AG08395 (cell line): ENCODE data around the gene HEBP2.
A peak's percentile ranks its signal among the peaks of the same experiment; 100 is the strongest.
"Not testable (repeated sequence)": the region's sequence is repeated elsewhere in the genome, so short reads cannot be mapped to it uniquely, and the experiment has no call there.

Source experiments
- DNase-seq: peaks from one replicate; pipeline ENCODE4 v3.0.0; 2012; ENCODE audit warnings: mixed read lengths, low spot score

HEBP2 gene

DNA sequence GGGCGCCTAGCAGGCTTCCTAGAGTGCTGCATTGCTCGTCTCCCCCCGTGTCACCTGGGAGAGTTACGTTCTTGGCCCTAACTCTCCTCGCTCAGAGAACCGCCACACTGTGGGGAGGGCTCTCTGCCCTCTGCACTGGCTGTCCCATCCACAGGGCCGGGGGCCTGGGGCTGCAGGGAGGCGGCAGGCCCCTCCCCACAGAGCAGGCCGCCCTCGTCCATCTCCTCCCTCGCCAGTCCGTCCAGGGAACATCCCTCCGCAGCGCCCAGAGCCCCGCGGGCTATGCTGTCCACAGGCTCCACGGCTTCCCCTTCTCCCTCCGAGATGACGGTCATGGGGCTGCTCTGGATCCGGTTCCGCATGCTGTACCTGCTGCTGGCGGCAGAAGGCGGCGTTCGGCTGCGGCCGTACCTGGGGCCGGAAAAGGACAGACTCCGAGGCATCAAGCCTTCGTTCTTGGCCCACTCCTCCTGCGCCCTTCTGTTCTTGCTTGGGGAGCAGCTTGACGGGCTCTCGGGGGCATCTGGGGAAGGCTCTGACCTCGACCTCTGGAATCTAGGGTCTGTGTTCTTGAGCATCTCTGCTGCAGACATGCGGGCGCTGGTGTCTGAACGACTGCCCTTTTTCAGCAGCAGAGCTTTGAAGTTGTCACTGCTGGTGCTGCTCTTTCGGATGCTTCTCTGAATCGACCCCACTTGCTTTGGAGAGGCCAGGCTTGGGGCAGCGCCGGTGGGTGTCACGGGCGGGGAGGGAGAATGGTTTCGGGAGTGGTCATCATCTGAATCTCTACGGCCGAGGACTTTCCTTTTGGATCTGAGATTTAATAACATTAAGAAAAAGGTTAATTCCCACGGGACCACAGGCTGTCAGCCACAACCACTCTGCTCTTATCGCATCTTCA is 20.2 kb downstream of the HEBP2 start:
- no peak for DNase-seq

DNA sequence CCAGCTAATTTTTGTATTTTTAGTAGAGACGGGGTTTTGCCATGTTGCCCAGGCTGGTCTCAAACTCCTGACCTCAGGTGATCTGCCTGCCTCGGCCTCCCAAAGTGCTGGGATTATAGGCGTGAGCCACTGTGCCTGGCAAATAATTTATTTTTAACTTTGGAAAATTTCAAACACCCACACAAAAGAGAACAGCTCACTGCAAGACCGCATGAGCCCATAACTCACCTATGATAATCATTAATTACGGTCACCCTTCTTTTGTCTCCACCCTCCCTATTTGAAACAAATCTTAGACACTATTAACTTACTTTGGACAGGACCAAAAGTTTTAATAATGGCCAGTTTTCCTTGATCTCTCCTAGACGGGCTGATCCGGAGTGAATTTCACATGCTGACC is 21.2 kb downstream of the HEBP2 start:
- not testable (repeated sequence) for DNase-seq

- DNase-seq, result no peak
Measured at GRCh38 chr6:138426500-138427123, 22.6 kb downstream of the HEBP2 start.

DNA sequence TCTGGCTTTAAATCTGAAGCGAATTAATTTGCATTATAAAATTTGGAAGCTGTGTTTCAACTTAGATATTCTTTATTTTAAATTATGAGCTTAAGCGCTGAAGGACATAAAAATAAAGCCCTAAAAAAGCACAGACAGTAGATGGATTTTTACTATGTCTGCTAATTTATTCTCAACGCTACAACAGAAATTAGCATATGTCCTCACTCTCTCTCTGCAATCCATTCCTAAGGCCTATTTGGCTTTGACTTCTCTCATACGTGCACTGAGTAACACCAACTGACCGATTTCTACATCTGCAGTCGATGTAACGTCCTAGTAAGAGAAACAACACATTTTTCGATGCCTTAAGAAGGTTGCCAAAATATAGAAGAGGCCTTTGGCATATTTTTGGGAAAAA is 23.7 kb downstream of the HEBP2 start:
- no peak for DNase-seq

DNA sequence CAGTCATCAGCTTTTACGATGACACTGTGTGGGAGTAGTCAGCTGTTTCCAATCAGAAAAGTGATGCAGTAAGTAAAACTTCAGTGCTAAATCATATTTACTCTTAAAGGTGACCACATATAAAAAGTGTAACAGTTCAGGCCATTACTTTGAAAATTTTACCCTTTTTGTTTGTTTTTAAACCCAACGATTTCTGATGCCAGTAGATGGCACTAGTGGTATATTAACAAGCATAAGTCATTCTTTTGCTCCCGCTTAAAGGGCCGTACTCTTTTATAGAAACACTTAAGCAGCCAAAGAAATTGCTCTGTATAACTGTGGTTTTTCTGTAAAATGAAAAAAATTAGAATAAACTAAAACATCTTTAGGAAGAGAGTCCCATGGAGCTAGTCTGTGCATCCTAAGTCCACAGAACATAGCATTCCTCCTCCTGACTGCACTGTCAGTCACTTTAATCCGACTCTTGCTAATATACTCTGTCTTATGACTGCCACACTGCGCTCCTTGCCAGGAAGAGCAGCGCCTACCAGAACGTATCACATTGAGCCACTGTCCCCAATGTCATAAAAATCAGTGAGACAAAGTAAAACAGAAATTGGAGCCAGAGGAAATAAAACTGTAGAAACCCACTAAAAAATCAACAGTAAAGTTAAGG is 25.0 kb downstream of the HEBP2 start:
- DNase-seq, result peak; percentile 60

DNA sequence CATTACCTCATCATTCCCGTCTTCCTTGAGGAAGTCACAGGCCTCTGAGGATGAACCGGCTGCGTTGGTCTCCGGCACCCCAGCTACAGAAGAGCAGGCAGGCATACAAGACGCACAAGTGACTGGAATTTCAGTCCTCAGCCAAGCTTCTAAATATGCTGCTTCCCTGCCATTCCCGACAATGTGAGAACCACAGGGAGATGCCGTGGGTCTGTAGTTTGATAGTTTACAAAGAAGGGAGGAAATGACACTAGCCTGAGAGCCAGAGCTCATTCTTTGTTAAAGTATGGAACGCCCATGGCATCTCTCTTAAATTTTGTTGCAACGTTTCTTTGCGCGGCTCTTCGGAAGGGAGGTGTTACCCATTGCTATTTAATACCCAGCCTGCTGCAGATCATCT is 25.7 kb downstream of the HEBP2 start:
- DNase-seq, result no peak

DNA sequence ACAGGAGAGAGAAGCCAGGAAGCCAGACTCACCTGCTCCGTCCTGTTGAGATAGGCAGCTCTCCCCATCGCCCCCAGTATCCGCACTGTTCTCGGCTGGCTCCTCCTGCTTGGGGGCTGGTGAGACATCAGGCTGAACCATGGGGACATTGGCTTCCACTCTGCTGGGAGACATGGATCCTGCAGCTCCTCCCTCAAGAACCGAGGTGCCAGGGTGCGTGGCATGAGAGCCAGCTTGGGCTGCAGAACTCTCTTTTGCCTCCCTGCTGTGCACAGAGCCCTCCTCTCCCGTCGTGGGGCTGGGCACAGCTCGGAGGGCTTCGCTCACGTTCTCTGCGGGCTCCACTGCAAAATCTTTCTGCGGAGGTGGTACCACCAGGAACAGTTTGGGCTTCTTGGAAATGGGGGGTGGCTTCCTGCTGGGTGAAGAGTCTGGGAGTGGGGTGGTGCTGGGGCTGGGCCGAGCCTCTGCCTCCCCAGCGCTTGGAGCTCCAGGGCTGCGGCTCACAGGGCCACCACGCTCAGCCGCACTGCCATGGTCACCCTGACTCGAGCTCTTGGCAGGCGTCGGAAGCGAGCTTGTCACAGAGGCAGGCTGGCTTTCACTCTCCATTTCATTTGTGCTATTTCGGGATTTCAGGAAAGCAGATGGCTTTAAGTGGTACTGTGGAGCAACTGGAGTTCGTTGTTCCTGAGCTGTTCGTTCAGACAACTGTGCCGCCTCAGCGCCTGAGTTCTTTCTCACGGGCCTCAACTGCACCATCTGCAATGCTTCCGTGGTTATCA is 26.5 kb downstream of the HEBP2 start:
- no peak for DNase-seq

DNA sequence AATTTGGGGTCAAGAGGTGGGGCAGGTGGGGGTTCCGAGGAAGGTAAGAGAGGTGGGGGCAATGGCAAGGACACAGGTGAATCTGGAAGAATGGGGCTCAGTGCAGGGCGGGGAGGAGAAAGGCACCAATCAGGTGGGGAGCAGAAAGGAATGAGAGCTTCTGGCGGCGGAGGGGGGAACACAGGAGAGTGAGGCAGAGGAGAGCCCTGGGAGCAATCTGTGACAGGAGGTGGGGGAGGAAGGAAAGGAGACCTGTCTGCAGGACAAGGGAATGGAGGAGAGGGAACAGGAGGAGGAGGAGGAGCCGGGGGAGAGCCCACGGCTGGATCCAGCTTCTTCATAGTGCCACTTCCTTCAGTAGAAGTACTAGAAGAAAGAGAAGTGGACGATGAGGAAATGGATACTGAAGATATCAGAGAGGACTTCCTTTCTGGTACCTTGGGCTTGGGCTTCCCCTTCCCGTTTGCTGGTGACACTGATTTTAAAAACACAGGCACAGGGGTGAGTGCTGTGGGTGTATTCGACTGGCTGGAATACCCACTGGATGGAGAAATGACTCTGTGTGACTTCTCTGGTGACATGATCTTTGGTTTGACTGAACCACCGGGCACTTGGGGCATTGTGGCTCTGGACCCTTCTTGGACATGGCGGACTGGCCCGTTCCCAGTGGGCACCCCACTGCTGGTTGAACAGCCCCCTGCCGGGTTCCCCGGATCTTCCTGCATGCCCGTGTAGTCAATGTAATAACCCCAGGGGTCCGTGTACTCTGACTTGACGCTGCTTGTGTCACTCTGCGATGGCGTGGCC is 27.4 kb downstream of the HEBP2 start:
- no peak for DNase-seq

DNA sequence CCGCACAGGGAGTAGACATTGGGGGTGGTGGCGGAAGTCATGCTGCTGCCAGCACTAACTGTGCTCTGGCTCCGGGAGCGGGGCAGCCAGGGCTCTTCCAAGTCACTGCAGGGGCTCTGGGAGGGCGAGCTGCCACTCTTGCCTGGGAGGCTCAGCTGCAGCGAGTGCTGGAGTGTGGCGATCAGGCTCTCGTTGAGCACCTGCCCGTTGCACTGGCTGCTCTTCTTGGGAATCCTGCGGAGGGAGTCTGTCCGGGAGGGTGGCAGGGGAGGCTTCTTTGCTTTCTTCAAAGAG is 28.0 kb downstream of the HEBP2 start:
- DNase-seq, result no peak

DNA sequence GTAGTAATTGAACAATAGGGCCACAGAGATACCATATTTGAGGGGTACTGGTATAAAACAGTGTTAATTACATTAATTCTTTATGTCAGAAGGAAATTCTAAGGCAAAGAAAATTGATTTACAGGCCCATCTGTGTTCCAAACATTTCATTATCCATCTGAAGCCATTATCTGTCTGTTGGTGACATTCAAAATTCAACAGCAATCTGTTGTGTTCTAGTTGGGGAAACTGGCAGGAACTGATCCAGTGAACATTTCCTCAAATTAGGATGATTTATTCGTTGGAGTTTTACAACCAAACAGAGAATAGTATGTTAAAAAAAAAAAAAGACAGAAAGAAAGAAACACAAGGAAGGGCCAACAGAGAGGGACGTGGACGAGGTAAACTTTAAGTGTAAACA is 30.1 kb downstream of the HEBP2 start:
- DNase-seq, result no peak

DNA sequence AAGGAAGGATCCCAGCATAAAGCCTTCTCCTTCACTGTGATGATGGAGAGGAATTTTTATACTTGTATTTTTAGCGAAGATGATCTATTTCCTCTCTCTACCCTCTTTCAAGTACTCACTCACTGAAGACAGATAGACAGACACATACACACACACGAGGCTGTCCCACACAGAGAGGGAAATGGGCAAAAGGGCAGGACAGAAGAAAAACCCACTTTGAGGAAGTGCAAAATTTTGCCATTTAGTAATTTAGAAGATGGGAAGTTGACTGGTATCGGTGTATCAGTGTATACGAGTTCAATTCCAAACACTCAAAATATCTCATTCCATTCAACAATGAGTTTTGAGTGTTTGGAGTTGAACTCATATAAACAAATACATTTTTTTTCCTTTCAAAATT is 30.9 kb downstream of the HEBP2 start:
- DNase-seq, result no peak

DNA sequence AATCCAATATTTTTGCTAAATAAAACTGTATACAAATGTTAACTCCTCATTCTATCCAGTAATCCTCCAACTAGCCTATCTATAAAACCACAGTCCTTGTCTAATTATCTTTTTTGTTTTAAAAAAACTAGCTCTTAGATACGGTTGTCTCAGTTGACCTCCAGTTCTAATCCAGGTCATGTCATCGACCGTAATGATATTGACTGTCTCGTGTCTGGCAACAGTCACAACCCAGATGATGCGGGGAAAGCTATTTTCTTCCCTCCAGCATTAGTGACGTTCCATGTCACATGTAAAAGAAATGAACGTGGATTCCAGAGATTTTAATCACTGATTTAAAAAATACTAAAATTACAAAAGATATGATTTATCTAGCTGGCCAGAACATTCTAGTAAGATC is 35.5 kb downstream of the HEBP2 start:
- DNase-seq, result no peak

DNA sequence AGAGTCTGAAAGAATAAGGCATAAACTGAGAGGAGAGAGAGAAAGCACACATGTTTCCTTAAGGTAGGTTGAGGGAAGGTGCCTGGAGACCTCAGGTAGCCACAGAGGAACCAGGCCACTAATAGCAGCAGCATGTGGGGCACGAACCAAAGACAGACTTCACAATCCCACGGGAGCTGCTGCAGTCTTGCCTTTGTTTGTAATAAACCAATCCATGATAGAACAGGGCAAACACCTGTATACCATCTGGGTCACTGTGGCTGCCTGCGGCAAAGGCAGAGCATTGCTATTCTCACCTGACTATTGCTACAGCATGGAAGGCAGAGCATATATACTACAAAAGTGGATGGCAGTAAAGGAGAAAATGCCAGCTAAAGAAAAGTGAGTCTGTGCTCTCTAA is 36.3 kb downstream of the HEBP2 start:
- DNase-seq, result no peak

- no peak for DNase-seq
Measured at GRCh38 chr6:138440758-138441357, 36.8 kb downstream of the HEBP2 start.

DNA sequence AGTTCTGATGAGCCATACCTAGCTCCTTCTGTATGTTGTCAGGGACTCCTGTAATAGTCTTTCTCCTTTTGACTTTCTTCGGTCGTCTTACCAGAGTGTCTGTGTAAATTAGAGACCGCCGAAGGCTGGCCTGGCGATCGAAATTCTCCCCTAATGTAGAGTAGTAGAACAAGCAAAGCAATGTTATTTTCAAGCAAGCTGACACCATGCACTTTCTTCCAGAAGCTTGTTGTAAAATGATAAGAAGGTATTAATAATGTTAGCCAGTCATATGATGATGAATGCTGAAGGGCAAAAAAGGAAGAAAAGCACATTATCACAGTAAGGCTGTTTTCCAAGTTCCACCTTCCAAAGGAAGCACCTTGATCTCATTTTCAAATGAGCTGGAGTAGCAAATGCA is 37.9 kb downstream of the HEBP2 start:
- DNase-seq, result no peak

DNA sequence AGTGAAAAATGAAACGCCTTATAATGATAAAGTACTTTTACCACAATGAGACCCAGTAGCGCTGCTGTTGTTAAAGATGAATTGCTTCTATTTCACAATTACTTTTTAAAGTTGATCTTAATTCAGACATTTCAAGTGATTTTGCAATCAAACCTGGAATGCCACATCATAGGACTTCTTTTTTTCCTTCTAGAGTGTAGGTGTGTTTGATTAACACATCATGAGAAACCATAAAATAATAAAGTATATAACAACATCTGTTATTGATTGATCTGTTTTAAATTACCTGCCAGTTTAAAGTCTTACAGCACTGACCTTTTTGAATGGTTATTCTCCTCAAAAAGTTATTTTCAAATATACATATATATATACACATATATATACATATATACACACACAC is 38.6 kb downstream of the HEBP2 start:
- no peak for DNase-seq

DNA sequence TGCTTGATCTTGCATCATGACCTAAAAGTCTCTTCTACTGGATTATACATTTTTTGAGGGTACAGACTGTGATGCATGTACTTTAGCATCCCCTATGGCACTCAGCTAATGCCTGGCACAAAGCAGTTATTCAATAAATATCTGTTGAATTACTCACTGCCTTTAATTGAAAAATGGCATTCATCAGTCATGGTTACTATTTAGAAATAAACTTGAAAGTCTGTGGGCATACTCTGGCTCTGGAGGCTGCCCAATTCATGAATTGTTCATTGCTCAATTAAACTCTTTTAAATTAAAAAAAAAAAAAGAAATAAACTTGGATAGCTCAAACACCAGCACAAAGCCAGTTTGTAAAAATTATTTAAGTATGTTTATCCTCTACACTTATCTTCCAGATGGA is 40.0 kb downstream of the HEBP2 start:
- DNase-seq, result no peak

- DNase-seq, result no peak
Measured at GRCh38 chr6:138446821-138447220, 42.8 kb downstream of the HEBP2 start.

DNA sequence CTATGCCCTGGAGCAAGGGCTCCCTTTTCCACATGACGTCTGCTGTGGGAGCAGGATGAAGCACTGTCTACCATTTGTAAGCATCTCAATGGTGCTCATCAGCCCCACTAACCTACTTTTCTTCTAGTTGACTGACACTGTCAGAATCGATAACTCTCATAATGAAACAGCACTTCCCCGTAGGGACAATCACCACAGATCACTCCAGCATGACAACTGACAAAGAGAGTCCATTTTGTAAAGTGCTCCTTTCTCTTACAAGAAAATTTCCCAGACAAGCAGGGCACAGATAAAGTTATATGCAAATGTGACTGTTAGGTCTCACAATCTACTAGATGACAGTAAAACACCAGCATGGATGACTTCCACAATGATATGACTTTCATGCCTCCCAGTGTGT is 46.4 kb downstream of the HEBP2 start:
- no peak for DNase-seq

GRCh38 chr6:138451043-138451442 is 47.0 kb downstream of the HEBP2 start:
- DNase-seq, result no peak

GRCh38 chr6:138454981-138455706 is 51.1 kb downstream of the HEBP2 start:
- no peak for DNase-seq
